Measurements from ENCODE around the gene ADAT1. TPM values are rescaled to one million over a fixed set of nuclear protein-coding genes. Genes with fewer than 3 reads are reported as not detected.

The ADAT1 gene
- total RNA-seq, 1 experiment from 2014 or later: 71.3 TPM

GRCh38 chr16:75647112-75647491 lies 24.0 kb upstream of the ADAT1 start:
- Mint-ChIP-seq H3K4me3 (ENCODE audit: unreplicated experiment) (peak overlapping the region; percentile 91), H3K4me1 (ENCODE audit: low read depth, unreplicated experiment) (peaks cover 18% of the 10 kb centered on the region), H3K27ac (ENCODE audit: unreplicated experiment) (peak overlapping the region; percentile 98), H3K9me3 (ENCODE audit: unreplicated experiment) (no peaks in the 10 kb centered on the region), H3K36me3 (ENCODE audit: insufficient read depth, unreplicated experiment) (peaks cover 50% of the 10 kb centered on the region), H3K27me3 (ENCODE audit: insufficient read depth, unreplicated experiment) (no peaks in the 10 kb centered on the region)
- Histone ChIP-seq H3K9me3 (no peaks in the 10 kb centered on the region), H3K4me3 (ENCODE audit: low read depth, low read length) (peak overlapping the region; percentile 97), H3K36me3 (ENCODE audit: control insufficient read depth, insufficient read depth, low read length) (no peaks in the 10 kb centered on the region), H3K27me3 (replicated peaks; ENCODE audit: control insufficient read depth, insufficient read depth, low read length) (no peaks in the 10 kb centered on the region), H3K4me1 (peaks cover 12% of the 10 kb centered on the region)
- CTCF ChIA-PET: interaction anchor here (0.6 to 1.6 kb wide), 7 partner anchors 82 to 142 kb away, joined by 3 to 8 read pairs (median 5); partner anchors contain the start of gene GABARAPL2
- DNase-seq: no peak
- intact Hi-C loops (cut with micrococcal nuclease; ENCODE audit: unreplicated experiment): loop anchor here (1.0 to 5.0 kb wide), 5 partner anchors 24 to 1566 kb away; partner anchors contain the start of genes ADAT1 and TMEM231
- POLR2A ChIA-PET: interaction anchor here (1.0 to 1.9 kb wide), 6 partner anchors 24 to 183 kb away, joined by 3 to 14 read pairs (median 8); partner anchors contain the start of genes ADAT1 and GABARAPL2
- TSS peak; percentile 64 for BruUV-seq (replicated peaks)
- no peak for TF ChIP-seq CTCF (IDR thresholded peaks at IDR 0.05; ENCODE audit: insufficient read depth in 1 of 2, low read depth in 1 of 2, low read length in 1 of 2, severe bottlenecking in 1 of 2, unreplicated experiment in 1 of 2)

DNA sequence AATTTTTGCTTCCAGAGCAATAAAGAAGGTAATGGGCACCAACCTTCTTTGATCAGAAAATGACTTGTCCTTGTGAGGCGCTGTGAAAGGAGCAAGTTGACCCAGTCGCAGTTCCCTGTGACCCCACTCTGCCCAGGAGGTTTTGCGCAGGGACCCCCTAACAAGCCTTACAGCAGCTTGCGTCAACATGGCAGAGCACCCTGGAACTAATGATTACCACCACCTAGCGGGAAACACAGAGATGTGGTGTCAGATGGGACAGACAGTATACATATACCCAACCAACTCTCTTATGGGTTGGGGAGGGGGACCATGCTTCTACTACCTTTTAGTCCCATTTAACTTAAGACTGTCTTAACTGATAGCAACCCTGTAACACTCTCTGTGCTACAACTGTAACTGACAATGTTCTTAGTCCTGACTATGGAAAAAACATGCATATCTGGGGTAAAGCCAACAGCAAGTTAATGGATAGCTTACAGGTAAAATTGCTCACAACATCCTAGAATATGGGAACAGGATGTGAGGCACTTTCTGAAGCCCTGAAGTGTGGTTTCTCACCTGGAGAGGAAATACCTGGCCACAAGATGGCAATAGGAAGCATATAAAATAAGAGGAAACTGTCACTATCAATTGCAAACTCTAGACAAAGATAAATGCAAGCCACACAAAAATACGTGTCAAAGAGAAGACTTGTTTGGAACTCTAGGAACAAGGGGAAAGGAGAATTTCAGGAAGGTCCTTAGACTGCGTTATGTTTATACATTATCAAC lies 21.3 kb upstream of the ADAT1 start:
- Mint-ChIP-seq H3K4me3 (ENCODE audit: unreplicated experiment) (peak overlapping the region; percentile 17), H3K9me3 (ENCODE audit: unreplicated experiment) (no peaks in the 10 kb centered on the region), H3K4me1 (ENCODE audit: low read depth, unreplicated experiment) (peaks cover 7% of the 10 kb centered on the region), H3K27me3 (ENCODE audit: insufficient read depth, unreplicated experiment) (no peaks in the 10 kb centered on the region), H3K27ac (ENCODE audit: unreplicated experiment) (no peak overlapping the region), H3K36me3 (ENCODE audit: insufficient read depth, unreplicated experiment) (peaks cover 77% of the 10 kb centered on the region)
- H3K27me3 ChIP-seq (replicated peaks; ENCODE audit: control insufficient read depth, insufficient read depth, low read length): no peaks in the 10 kb centered on the region
- H3K4me1 ChIP-seq: peaks cover 11% of the 10 kb centered on the region
- peak; percentile 18 to 28 for TF ChIP-seq CTCF (IDR thresholded peaks at IDR 0.05; ENCODE audit: insufficient read depth in 1 of 2, low read depth in 1 of 2, low read length in 1 of 2, severe bottlenecking in 1 of 2, unreplicated experiment in 1 of 2)
- no peak for DNase-seq
- no TSS peak for BruUV-seq (replicated peaks)
- ChIA-PET CTCF (no interaction called here), POLR2A (no interaction called here)
- intact Hi-C loops (cut with micrococcal nuclease; ENCODE audit: unreplicated experiment): loop anchor here (1.0 to 5.0 kb wide), 2 partner anchors 120 to 447 kb away; no protein-coding TSS in a partner anchor
- no peak overlapping the region for H3K4me3 ChIP-seq (ENCODE audit: low read depth, low read length)
- H3K9me3 ChIP-seq: no peaks in the 10 kb centered on the region
- peaks cover 1% of the 10 kb centered on the region for H3K36me3 ChIP-seq (ENCODE audit: control insufficient read depth, insufficient read depth, low read length)

DNA sequence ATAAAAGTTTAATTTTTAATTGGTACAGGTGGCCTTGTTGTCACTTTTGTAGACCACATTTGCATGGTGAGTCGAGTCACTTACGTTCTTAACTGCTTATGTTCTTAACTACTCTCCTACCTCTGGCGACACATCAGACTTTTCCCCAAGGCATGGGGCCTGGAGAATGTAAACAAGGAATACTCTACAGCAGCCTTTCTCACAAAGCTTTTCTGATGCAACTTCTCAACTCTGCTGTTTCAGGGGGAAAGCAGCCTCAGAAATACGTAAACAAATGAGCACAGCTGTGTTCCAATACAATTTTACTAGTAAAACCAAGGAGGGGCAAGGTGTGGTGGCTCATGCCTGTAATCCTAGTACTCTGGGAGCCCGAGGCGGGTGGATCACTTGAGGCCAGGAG lies 17.5 kb upstream of the ADAT1 start:
- Mint-ChIP-seq H3K9me3 (ENCODE audit: unreplicated experiment) (no peaks in the 10 kb centered on the region), H3K36me3 (ENCODE audit: insufficient read depth, unreplicated experiment) (peaks cover 97% of the 10 kb centered on the region), H3K27me3 (ENCODE audit: insufficient read depth, unreplicated experiment) (no peaks in the 10 kb centered on the region), H3K4me3 (ENCODE audit: unreplicated experiment) (no peak overlapping the region), H3K4me1 (ENCODE audit: low read depth, unreplicated experiment) (peaks cover 7% of the 10 kb centered on the region), H3K27ac (ENCODE audit: unreplicated experiment) (no peak overlapping the region)
- Histone ChIP-seq H3K27me3 (replicated peaks; ENCODE audit: control insufficient read depth, insufficient read depth, low read length) (no peaks in the 10 kb centered on the region), H3K4me3 (ENCODE audit: low read depth, low read length) (no peak overlapping the region), H3K9me3 (no peaks in the 10 kb centered on the region), H3K4me1 (peaks cover 11% of the 10 kb centered on the region), H3K36me3 (ENCODE audit: control insufficient read depth, insufficient read depth, low read length) (peaks cover 6% of the 10 kb centered on the region)
- intact Hi-C loops (cut with micrococcal nuclease; ENCODE audit: unreplicated experiment): no loop called here
- BruUV-seq (replicated peaks): no TSS peak
- CTCF ChIA-PET: no interaction called here
- peak in 1 of 2 experiments; percentile 29 for DNase-seq
- POLR2A ChIA-PET: interaction anchor here (1.5 kb wide), 1 partner anchor 18 kb away, joined by 6 read pairs; the partner anchor contains the start of gene ADAT1
- no peak for TF ChIP-seq CTCF (IDR thresholded peaks at IDR 0.05; ENCODE audit: insufficient read depth in 1 of 2, low read depth in 1 of 2, low read length in 1 of 2, severe bottlenecking in 1 of 2, unreplicated experiment in 1 of 2)
